GM23248 (cell line): ENCODE measurements around the gene ADAMTSL5. TPM values are rescaled to one million over a fixed set of nuclear protein-coding genes. Genes with fewer than 3 reads are reported as not detected.

Experiments used
- DNase-seq: peaks from one replicate; pipeline ENCODE4 v3.0.0-alpha.2; 2015
- H2AFZ ChIP-seq: fragments of 200-600 bp; sonication (generic); 2 replicates; pipeline ENCODE4 v1.6.1; 2016; ENCODE audit warnings: antibody characterized with exemption
- H3F3A ChIP-seq: fragments of 200-600 bp; sonication (generic); 2 replicates; pipeline ENCODE4 v1.6.1; 2016; ENCODE audit warnings: mild to moderate bottlenecking, antibody characterized with exemption, mixed run types; ENCODE audit not compliant: insufficient read depth
- H3K27ac ChIP-seq: fragments of 200-600 bp; sonication (generic); 2 replicates; pipeline ENCODE4 v1.5.1; 2016; ENCODE audit warnings: mild to moderate bottlenecking
- H3K27me3 ChIP-seq: fragments of 200-600 bp; sonication (generic); replicated peaks from 2 replicates; pipeline ENCODE4 v1.6.1; 2016; ENCODE audit warnings: mild to moderate bottlenecking; ENCODE audit not compliant: insufficient read depth
- H3K36me3 ChIP-seq: fragments of 200-600 bp; sonication (generic); 2 replicates; pipeline ENCODE4 v1.6.1; 2016; ENCODE audit warnings: low read depth, mild to moderate bottlenecking
- H3K4me1 ChIP-seq: fragments of 200-600 bp; sonication (generic); 2 replicates; pipeline ENCODE4 v1.6.1; 2016; ENCODE audit warnings: mild to moderate bottlenecking; ENCODE audit not compliant: insufficient read depth
- H3K4me2 ChIP-seq: fragments of 200-600 bp; sonication (generic); one replicate; pipeline ENCODE4 v1.6.1; 2016; ENCODE audit warnings: mild to moderate bottlenecking; ENCODE audit not compliant: unreplicated experiment
- H3K4me3 ChIP-seq: fragments of 200-600 bp; sonication (generic); 2 replicates; pipeline ENCODE4 v1.5.1; 2016; ENCODE audit warnings: mild to moderate bottlenecking
- H3K79me2 ChIP-seq: fragments of 200-600 bp; sonication (generic); 2 replicates; pipeline ENCODE4 v1.6.1; 2016; ENCODE audit warnings: mild to moderate bottlenecking; ENCODE audit not compliant: insufficient read depth
- H3K9ac ChIP-seq: fragments of 200-600 bp; sonication (generic); 2 replicates; pipeline ENCODE4 v1.6.1; 2016; ENCODE audit warnings: mild to moderate bottlenecking
- H3K9me2 ChIP-seq: fragments of 200-600 bp; sonication (generic); 2 replicates; pipeline ENCODE4 v1.6.1; 2016; ENCODE audit warnings: mixed run types, mild to moderate bottlenecking, moderate library complexity; ENCODE audit not compliant: insufficient read depth
- H3K9me3 ChIP-seq: fragments of 200-600 bp; sonication (generic); one replicate; pipeline ENCODE4 v1.6.1; 2017; ENCODE audit warnings: low read depth
- H4K20me1 ChIP-seq: fragments of 200-600 bp; sonication (generic); 2 replicates; pipeline ENCODE4 v1.6.0; 2016; ENCODE audit not compliant: insufficient read depth
- EZH2 ChIP-seq: fragments of 200-600 bp; sonication (generic); IDR thresholded peaks from 2 replicates; pipeline ENCODE4 v1.6.1; 2018; ENCODE audit warnings: antibody characterized with exemption, mild to moderate bottlenecking; ENCODE audit not compliant: insufficient read depth, poor library complexity, severe bottlenecking
- EZH2phosphoT487 ChIP-seq: fragments of 200-600 bp; sonication (generic); IDR thresholded peaks from 2 replicates; pipeline ENCODE4 v1.6.1; 2018; ENCODE audit warnings: antibody characterized with exemption, moderate library complexity, mild to moderate bottlenecking, low read depth; ENCODE audit not compliant: insufficient read depth
- WGBS, 2 experiments: methylation state at CpG; one replicate each; pipeline ENCODE4 v1.1.6; 2015 to 2017; ENCODE audit warnings: low lambda C conversion rate in 2 of 2, low coverage in 1 of 2; ENCODE audit errors: missing lambda C conversion rate in 2 of 2; 5-methylcytosine and 5-hydroxymethylcytosine counted together
- in situ Hi-C: fragments of 300-500 bp; cut with MboI; formaldehyde crosslinking; loops from 2 replicates; pipeline ENCODE4 v1.15.0; 2020
- polyA plus RNA-seq: library from polyadenylated mRNA; unstranded; fragments of >200 nt; fragmentation: Nextera tagmentation; extraction: Ambion mirVana; gene quantifications from 2 replicates; pipeline ENCODE4 v1.2.1, GENCODE V29; 2016
- total RNA-seq: library from RNA; depleted of rRNA; stranded (reverse); fragments of >200 nt; shearing (Covaris generic); gene quantifications from 2 replicates; pipeline ENCODE4 v1.2.3, GENCODE V29; 2014

ADAMTSL5 gene
- total and polyA plus RNA-seq, 2 experiments from 2014 or later, result 19.3 to 31.7 TPM

GRCh38 chr19:1461862-1462261 is 51.0 kb downstream of the ADAMTSL5 start:
- WGBS, 2 experiments, result 90 to 92% methylated on average over 8 to 24 of the region's 24 CpGs
- Histone ChIP-seq H2AFZ (no peak overlapping the region), H4K20me1 (no peaks in the 10 kb centered on the region), H3K9me3 (no peaks in the 10 kb centered on the region), H3K79me2 (no peaks in the 10 kb centered on the region), H3K27me3 (no peaks in the 10 kb centered on the region; the same call in 1 of the 2 replicates), H3K9me2 (no peaks in the 10 kb centered on the region), H3K4me3 (no peak overlapping the region), H3K4me1 (no peaks in the 10 kb centered on the region), H3K36me3 (no peaks in the 10 kb centered on the region), H3K4me2 (no peak overlapping the region), H3K27ac (no peak overlapping the region), H3F3A (no peaks in the 10 kb centered on the region), H3K9ac (no peak overlapping the region)
- in situ Hi-C loops, result no loop called here
- no peak for TF ChIP-seq EZH2
- no peak for TF ChIP-seq EZH2phosphoT487
- no peak for DNase-seq

DNA sequence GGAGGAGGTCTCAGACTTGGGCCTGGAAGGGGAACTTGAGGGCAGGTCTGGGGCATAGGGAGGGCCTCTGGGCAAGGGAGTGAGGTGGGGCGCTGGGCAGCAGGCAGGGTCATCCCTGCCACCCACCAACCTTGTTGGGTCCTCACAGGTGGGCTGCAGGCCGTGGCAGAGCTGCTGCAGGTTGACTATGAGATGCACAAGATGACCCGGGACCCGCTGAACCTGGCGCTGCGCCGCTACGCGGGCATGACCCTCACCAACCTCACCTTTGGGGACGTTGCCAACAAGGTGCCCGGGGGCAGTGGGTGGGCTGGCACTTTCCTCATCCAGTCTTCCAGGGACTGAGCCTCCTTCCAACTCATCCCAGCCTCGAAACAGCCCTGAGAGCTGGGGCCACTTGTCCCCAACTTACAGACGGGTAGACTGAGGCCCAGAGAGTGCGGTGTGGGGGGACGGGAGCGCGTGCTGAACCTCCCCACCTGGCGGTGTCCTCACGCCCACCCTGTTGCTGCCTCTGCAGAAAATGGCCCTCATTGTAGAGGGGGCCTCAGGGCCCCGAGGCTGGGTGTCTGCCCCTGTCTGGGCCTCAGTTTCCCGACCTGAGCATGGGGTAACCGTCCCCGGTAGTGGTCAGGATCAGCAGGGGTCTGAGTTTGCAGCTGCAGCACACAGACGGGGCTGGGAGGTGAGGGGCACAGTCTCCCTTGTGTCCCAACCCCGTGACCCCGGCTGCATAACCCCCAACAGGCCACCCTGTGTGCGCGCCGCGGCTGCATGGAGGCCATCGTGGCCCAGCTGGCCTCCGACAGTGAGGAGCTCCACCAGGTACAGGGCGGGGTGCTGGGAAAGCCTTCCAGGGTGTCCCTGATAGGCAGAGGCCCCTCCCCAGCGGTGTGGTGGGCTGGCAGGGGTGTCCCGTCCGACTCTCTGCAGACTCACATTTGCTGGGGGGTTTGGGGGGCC is 52.5 kb downstream of the ADAMTSL5 start:
- no peak overlapping the region for H2AFZ ChIP-seq
- no peaks in the 10 kb centered on the region for H3K4me1 ChIP-seq
- DNase-seq, result no peak
- H4K20me1 ChIP-seq, result no peaks in the 10 kb centered on the region
- H3K9ac ChIP-seq, result no peak overlapping the region
- H3K36me3 ChIP-seq, result no peaks in the 10 kb centered on the region
- WGBS, 2 experiments, result 90 to 92% methylated on average over 33 to 36 of the region's 36 CpGs
- in situ Hi-C loops, result no loop called here
- no peaks in the 10 kb centered on the region for H3K9me3 ChIP-seq
- no peaks in the 10 kb centered on the region for H3F3A ChIP-seq
- H3K4me2 ChIP-seq, result no peak overlapping the region
- peaks cover 5% of the 10 kb centered on the region; the same call in 1 of the 2 replicates for H3K27me3 ChIP-seq
- H3K4me3 ChIP-seq, result no peak overlapping the region
- H3K79me2 ChIP-seq, result no peaks in the 10 kb centered on the region
- no peak for TF ChIP-seq EZH2phosphoT487
- no peak for TF ChIP-seq EZH2
- no peak overlapping the region for H3K27ac ChIP-seq
- no peaks in the 10 kb centered on the region for H3K9me2 ChIP-seq

- H3K27ac ChIP-seq, result no peak overlapping the region
- no peak overlapping the region for H3K9ac ChIP-seq
- no peak overlapping the region for H3K4me3 ChIP-seq
- no peak overlapping the region for H2AFZ ChIP-seq
- H4K20me1 ChIP-seq, result no peaks in the 10 kb centered on the region
- no peaks in the 10 kb centered on the region for H3K79me2 ChIP-seq
- no peak overlapping the region for H3K4me2 ChIP-seq
- in situ Hi-C loops, result no loop called here
- TF ChIP-seq EZH2phosphoT487, result no peak
- no peak for TF ChIP-seq EZH2
- H3K4me1 ChIP-seq, result no peaks in the 10 kb centered on the region
- H3K27me3 ChIP-seq, result peaks cover 5% of the 10 kb centered on the region; the same call in 1 of the 2 replicates
- WGBS, 2 experiments, result 67 to 71% methylated on average over 9 of the region's 9 CpGs
- H3F3A ChIP-seq, result no peaks in the 10 kb centered on the region
- no peaks in the 10 kb centered on the region for H3K9me2 ChIP-seq
- no peaks in the 10 kb centered on the region for H3K36me3 ChIP-seq
- H3K9me3 ChIP-seq, result no peaks in the 10 kb centered on the region
- no peak for DNase-seq
These were observed 53.3 kb downstream of the ADAMTSL5 start for GRCh38 chr19:1459479-1459878.

DNA sequence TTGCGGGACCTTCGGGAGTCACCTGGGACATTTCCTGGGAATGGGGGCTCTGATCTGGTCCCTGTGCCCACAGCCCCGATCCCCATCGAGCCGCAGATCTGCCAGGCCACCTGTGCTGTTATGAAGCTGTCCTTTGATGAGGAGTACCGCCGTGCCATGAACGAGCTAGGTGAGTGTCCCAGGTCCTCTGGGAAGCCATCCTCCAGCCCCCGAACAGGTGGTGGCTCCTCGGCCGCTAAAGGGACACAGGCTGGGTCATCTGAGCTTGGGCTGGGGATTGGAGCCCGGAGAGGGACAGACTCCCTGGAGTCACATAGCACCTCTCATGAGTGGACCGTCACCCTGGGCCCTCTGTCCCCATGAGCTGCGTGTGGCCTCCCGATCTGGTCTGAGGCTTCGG is 54.9 kb downstream of the ADAMTSL5 start:
- WGBS, 2 experiments, result 81 to 90% methylated on average over 11 to 16 of the region's 16 CpGs
- no peak for TF ChIP-seq EZH2
- TF ChIP-seq EZH2phosphoT487, result no peak
- Histone ChIP-seq H3K4me2 (no peak overlapping the region), H3K9me3 (no peaks in the 10 kb centered on the region), H3K27ac (no peak overlapping the region), H3F3A (peaks cover 5% of the 10 kb centered on the region; the same call in 1 of the 2 replicates), H3K27me3 (peaks cover 5% of the 10 kb centered on the region; the same call in 1 of the 2 replicates), H3K9ac (no peak overlapping the region), H3K36me3 (no peaks in the 10 kb centered on the region), H3K4me3 (no peak overlapping the region), H2AFZ (no peak overlapping the region), H4K20me1 (no peaks in the 10 kb centered on the region), H3K9me2 (no peaks in the 10 kb centered on the region), H3K4me1 (no peaks in the 10 kb centered on the region), H3K79me2 (no peaks in the 10 kb centered on the region)
- in situ Hi-C loops, result no loop called here
- DNase-seq, result no peak
